ENCODE data around the gene ALG12.

The ALG12 gene

DNA sequence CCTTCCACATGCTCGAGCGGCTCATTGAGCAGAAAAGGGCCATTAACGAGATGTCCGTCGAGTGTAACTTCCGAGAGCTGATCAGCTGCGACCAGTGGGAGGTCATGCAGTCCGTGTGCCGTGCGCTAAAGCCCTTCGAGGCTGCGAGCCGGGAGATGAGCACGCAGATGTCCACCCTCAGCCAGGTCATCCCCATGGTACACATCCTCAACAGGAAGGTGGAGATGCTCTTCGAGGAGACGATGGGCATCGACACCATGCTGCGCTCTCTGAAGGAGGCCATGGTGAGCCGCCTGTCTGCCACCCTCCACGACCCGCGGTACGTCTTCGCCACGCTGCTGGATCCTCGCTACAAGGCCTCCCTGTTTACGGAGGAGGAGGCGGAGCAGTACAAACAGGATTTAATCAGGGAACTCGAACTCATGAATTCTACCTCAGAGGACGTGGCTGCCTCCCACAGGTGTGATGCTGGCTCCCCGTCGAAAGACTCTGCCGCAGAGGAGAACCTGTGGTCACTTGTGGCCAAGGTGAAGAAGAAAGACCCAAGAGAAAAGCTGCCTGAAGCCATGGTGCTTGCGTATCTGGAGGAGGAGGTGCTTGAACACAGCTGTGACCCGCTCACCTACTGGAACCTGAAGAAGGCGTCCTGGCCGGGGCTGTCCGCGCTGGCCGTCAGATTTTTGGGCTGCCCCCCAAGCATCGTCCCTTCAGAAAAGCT, 31.7 kb downstream of the ALG12 start:
- no peak for DNase-seq

DNA sequence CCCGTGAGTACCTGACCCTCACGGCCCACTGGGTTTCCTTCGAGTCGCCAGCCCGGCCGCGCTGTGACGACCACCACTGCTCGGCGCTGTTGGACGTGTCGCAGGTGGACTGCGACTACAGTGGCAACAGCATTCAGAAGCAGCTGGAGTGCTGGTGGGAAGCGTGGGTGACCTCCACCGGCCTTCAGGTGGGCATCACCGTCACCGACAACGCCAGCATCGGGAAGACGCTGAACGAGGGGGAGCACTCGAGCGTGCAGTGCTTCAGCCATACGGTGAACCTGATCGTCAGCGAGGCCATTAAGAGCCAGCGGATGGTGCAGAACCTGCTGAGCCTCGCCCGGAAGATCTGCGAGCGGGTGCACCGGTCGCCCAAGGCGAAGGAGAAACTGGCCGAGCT, 32.4 kb downstream of the ALG12 start:
- DNase-seq: no peak

DNA sequence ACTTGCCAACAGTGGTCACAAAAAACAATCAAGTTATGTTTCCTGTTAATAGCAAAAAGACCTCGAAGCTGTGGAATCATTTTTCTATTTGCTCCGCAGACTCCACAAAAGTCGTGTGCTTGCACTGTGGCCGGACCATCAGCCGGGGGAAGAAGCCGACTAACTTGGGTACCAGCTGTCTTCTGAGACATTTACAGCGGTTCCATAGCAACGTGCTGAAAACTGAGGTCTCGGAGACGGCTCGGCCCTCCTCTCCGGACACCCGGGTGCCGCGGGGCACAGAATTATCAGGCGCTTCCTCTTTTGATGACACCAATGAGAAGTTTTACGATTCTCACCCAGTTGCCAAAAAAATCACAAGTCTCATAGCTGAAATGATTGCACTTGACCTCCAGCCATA, 33.0 kb downstream of the ALG12 start:
- no peak for DNase-seq

DNA sequence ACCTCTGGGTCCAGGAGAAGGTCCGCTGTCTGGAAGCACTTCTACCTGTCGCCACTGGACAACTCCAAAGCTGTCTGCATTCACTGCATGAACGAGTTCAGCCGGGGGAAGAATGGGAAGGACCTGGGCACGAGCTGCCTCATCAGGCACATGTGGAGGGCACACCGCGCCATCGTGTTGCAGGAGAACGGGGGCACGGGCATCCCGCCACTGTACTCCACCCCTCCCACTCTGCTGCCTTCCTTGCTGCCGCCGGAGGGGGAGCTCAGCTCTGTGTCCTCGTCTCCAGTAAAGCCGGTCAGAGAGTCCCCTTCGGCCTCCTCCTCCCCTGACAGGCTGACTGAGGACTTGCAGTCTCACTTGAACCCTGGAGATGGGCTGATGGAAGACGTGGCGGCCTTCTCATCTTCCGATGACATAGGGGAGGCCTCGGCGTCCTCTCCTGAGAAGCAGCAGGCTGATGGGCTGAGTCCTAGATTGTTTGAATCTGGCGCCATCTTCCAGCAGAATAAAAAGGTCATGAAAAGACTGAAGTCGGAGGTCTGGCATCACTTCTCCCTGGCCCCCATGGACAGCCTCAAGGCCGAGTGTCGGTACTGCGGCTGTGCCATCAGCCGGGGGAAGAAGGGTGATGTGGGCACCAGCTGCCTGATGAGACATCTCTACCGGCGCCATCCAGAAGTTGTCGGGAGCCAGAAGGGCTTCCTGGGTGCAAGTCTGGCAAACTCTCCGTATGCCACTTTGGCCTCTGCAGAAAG, 33.6 kb downstream of the ALG12 start:
- DNase-seq: no peak

DNA sequence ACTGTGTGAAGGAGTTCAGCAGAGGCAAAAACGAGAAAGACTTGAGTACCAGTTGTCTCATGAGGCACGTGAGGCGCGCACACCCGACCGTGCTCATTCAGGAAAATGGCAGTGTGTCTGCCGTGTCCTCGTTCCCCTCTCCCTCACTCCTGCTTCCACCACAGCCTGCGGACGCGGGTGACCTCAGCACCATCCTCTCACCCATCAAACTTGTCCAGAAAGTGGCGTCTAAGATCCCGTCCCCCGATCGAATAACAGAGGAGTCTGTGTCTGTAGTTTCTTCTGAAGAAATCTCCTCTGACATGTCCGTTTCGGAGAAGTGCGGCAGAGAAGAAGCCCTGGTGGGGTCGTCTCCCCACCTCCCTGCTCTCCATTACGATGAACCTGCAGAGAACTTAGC, 34.2 kb downstream of the ALG12 start:
- DNase-seq: no peak

DNA sequence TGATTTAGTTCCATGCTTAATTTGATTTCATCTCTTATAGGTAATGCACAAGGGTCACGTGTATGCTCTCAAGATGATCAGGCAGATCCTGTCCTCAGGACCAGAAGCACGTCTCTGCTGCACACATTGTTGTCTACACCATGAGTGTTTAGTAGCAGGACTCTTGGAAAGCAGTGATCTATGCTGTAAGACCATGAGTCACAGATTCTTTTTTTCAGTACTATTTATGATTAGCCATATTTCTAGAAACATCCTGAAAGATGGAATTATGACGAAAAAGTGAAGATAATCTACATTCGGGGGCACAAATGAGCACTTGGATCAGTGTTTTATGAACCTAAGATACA, 35.0 kb downstream of the ALG12 start:
- DNase-seq: no peak

DNA sequence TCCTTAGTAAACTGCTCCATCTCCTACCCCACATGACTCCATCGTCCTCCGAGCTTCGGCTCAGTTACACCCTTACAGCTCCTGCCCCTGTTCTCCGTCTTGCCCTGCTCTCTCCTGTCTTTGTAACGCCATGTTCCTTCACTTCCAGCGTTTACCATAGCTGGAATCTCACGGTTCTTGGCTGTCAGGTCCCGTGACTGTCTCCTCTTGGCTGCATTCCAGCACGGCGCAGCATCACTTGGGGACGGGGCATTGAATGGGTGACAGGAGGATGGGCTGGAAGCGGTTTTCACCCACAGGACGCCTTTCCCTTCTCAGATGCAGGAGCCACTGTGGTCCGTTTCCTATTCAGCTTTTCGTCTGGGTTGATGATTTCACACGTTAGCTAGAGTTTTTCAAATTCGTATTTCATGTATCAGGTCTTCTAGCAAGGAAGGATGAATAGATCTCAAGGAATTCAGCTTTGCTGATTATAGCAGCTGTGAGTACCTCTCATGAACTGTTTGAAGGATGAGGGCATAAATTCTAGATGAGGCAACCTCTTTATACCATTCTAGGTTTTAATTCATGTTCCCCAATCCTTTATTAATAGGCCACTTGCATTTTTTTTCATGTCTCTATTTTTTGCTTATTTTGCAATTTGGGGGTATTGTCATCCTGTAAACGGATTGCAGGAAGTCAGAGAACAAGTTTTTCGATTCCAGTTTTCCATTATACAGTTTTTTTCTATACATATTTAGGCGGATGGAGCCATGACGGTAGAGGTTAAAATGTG, 35.5 kb downstream of the ALG12 start:
- no peak for DNase-seq

DNA sequence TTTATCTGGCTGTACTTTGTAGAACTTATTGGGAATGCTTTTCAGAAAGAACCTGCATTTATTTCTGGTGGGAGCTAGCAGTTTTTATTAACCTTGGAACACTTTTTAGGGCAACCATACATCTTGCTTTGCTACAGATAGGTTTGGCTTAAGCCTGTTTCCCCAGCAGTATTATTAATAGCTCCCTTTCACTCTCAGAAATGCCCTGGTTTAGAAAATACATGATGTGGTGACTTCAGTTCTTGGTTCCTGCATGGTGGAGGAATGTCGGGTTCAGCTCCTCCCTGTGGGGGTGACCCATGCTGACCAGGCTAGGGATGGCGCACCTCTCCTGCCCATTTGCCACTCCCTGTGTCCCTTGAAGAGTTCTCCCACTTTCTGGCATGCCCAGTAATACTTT, 36.4 kb downstream of the ALG12 start:
- no peak for DNase-seq

DNA sequence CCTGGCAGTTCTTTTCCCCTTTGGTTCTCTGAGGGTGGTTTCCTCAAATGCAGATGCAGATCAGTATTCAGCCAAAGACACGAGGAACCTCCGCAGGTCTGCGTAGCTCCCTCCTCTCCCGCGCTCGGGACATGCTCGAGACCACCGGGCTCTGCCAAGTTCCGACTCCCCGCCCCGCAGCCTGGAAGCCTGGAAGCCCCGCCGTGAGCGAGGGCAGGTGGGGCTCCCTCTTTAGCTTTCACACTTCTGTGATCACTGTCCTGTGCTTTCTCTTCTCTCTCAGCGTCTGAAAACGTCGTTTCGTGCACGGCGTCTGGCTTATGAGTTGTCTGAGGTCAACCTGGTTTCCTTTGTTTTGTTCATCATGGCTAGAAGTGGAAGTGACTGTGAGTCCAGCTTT, 38.0 kb downstream of the ALG12 start:
- DNase-seq: peak; percentile 15

DNA sequence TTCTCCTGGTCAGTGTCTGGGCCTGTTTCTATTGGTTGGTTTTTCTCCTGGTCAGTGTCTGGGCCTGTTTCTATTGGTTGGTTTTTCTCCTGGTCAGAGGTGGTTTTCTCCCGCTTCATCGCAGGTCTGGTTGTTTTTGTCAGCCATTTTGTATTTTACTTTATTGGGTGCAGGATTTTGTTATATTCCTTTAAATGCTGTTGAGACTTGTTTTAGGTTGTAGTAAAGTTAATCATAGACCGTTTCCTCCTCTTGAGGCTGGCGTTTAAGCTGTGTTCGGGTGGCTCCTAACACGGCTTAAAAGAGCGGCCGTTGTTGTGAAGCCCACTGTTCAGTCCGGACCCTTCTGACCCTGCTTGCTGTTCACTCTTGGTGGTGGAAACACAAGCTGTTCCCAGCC, 38.4 kb downstream of the ALG12 start:
- DNase-seq: no peak

DNA sequence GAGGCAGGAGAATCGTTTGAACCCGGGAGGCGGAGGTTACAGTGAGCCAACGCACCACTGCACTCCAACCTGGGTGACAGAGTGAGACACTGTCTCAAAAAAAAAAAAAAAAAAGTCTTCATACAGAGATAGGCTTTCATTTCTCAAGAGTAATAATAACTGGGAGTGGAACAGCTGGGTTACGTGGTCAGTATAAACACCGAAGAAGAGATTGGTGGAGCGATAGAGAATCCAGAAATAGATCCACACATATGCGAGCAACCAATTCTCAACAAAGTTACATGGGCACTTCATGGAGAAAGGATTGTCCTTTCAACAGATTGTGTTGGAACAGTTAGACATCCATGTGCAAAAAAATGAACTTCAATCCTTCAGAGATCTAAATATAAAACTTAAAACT, 40.0 kb downstream of the ALG12 start:
- DNase-seq: no peak

DNA sequence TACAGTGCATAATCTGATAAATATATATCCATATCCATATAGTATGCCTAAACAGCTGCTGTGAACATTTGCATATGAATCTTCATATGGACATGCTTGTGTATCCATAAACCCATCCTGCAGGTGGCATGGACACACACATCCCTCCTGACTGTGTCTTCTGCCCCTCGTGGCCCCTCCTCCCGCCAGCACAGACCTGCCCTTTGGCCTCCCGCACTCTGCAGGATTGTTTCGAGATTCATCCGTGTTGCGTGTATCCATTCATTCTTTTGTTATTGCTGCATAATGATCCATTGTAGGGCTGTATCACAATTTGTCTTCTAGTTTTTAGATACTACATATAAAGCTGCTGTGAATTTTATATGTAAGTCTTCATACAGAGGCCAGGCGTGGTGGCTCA, 40.6 kb downstream of the ALG12 start:
- no peak for DNase-seq

DNA sequence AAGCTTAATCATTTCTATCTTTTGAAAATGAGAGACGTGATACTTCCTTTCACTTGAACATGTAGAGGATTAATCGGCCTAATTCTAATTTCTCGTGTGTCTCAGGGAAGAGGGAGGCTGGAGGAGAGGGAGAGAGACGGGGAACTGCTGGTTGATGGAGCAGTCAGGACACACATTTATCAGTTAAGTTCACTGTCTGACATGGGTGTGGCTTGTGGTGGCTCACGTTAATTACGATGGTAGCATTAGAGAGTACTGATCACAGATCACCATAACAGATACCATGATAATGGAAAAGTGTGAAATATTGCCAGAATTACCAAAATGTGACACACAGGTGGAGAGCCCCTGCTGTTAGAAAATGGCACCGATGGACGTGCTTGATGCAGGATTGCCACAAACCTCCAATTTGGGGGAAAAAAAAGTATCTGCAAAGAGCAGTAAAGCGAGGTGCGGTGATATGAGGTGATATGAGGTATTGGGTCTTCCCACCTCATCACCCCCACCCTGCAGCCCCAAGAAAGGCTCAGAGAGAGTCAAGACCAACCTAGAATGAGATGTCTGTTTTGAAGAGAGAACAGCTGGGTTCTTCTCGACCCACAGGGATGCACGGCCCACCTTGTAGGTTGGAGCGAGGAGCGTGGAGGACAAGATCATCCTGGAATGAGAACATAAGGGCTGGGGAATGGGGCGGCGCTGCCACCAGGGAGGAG, 44.9 kb downstream of the ALG12 start:
- DNase-seq: no peak

DNA sequence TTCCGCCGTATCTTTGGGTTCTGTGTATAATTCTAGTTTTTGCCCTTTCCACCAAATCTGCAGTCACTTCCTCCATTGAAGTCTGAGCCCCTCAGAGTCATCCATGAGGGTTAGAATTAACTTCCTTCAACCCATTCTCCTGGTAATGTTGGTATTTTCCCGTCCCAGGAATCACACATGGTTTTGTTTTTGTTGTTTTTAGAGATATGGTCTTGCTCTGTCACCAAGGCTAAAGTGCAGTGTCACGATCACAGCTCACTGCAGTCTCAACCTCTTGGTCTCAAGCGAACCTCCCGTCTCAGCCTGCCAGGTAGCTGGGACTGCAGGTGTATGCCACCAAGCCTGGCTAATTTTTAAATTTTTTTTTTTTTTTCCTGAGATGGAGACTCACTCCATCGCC, 45.9 kb downstream of the ALG12 start:
- no peak for DNase-seq

DNA sequence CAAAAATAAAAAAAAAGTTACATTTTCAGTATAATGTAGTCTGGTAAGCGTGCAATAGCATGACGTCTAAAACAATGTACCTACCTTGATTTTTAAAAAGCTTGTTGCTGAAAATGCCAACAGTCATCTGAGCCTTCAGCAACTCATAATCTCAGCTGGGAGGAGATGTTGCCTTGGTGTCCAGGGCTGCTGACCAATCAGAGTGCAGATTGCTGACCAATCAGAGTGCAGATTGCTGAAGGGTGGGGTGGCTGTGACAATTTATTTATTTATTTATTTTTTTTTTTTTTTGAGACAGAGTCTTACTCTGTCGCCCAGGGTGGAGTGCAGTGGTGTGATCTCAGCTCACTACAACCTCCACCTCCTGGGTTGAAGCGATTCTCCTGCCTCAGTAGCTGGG, 46.8 kb downstream of the ALG12 start:
- DNase-seq: no peak

DNA sequence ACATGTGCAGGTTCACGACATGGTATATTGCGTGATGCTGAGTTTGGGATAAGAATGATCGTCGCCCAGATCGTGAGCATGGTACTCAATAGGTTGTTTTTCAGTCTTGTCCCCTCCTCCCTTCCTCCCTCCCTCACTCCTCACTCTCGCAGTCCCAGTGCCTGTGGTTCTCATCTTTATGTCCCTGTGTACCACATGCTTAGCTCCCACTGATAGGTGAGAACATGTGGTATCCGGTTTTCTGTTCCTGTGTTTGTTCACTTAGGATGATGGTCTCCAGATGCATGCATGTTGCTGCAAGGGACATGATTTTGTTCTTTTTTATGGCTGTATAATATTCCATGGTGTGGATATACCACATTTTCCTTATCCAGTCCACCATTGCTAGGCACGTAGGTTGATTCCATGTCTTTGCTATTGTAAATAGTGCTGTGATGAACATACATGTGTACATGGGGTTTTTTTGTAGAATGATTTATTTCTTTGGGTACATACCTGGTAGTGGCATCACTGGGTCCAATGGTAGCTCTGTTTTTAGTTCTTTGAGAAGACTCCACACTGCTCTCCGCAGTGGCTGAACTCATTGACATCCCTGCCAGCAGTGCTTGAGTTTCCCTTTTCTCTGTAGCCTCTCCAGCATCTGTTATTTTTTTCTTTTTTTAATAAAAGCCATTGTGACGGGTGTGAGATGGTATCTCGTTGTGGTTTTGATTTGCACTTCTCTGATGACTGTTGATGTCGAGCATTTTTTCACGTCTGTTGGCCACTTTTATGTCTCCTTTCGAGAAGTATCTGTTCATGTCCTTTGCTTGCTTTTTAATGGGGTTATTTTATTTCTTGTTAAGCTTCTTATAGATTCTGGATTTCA, 48.2 kb downstream of the ALG12 start:
- DNase-seq: peak; percentile 68

DNA sequence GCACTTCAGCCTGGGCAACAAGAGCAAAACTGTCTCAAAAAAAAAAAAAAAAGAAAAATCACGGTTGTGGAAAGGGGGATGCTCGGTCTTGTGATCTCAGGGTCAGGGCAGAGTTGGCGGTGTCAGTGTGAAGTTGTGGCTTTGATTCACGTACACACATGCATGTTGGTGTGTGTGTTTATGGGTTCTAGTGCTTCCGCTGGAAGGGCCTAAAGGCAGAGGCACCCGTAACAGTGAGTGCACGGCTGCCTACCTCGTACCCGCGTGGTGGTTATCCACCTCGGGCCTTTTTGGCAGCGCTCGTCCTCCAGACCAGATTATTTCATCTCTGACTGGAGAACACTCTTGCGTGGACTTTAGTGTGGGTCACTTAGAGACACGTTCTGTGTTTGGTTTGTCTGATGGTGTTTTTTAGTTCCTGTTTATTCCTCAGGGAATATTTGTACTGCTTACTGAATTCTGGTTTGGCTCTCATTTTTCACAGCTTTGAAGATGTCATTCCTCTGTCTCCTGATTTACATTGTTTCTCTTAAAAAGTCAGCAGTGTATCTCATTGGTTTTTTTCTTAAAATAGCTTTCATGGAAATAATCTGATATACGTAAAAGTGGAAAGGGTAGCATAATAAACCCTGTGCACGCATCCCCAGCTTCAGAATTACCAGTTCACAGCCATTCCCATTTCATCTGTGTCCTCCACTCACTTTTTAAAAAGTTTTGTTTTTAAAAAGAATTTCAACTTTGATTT, 49.0 kb downstream of the ALG12 start:
- DNase-seq: no peak

DNA sequence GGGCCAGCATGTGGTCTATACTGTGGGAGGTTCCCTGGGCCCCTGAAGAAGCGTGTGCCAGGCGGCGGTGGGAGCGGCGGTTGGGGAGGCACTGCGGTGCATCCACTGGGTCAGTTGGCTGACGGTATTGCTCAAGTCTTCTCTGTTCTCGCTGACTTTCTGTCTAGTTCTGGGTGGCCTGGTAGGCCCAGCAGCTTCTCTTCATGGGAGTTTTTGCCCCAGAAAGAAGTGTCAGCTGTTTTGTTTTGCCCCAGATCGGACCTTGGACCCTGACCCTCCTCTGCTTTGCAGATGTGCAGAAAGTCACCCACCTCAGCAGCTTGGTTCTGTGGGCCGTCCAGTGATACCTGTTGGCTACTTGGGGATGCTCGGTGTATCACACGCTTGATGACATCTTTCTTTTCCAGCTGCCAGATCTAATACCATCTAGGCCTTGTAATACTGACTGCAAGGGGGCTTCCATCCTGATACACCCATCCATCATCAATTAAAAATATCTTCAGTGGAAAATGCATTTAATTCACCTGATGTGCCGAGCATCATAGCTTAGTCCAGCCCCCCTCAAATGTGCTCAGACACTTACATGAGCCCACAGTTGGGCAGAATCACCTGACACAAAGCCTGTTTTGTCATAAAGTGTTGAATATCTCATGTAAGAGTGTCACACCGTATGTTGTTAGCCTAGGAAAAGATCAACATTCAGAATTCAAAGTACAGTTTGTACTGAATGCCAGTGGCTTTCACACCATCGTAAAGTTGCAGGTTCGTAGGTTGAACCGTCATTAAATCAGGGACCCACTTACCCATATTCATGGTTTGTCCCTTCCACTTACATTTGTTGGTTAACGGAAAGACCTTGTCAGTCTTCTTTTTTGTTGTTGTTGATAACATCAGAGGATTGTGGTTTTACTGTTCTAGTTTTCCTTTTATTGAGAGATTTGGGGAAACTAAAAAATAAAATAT, 50.7 kb downstream of the ALG12 start:
- DNase-seq: peak; percentile 45

DNA sequence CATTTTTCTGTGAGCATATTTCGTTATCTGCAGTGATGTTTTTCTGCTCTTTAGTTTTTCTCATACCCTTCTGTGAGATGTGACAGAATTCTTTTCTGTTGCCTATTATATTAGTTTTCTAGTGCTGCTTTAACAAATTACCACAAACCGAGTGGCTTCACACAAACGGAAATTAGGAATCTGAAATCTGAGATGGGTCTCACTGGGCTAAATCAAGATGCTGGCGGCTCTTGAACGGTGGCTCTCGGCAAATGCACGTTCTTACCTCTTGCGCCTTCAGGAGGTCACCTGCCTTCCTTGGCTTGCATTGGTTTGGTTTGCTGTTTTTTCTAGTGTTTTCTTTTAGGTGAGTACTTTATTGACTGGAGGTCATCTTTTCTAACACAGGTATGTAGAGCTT, 51.6 kb downstream of the ALG12 start:
- no peak for DNase-seq

DNA sequence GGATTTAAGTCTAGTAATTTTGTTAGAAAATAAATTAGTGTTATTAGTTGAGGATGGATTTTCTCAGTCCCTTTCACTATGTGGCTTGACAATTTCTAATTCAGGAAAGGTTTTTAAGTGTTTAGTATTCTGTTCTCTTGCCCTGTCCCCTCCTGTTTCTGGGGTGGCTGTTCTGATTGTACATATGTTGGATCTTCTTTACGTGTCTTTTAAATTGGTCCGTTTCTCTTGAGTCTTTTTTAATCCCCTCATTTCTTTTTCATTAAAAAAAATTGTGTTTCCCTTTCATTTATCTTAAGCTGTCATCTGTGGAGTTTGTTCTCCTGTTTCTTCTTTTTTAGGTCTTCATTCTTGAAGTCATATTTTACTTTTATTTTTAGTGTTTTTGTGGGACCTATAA, 52.1 kb downstream of the ALG12 start:
- no peak for DNase-seq
